Heart right ventricle (tissue), 16 donors: ENCODE measurements around the gene LSM14B. TPM values are rescaled to one million over a fixed set of nuclear protein-coding genes. Genes with fewer than 3 reads are reported as not detected.

Experiments
- ATAC-seq, 8 donors: fragments of 200-7000 bp; cut with Tn5 transposase; one replicate each; pipeline ENCODE4 v1.9.1; 2020; ENCODE audit warnings: mild to moderate bottlenecking in 8 of 8, moderate library complexity in 8 of 8, moderate number of reproducible peaks in 1 of 8
- DNase-seq, 2 donors: peaks; one replicate each; pipeline ENCODE4 v3.0.0-alpha.2; 2020
- H3K27ac ChIP-seq, 10 donors: fragments of 200-600 bp; sonication (generic) in 2 of 10; one replicate each; pipeline versions ENCODE4 v1.5.0 to v1.8.0; 2020 to 2022; ENCODE audit warnings: mild to moderate bottlenecking in 3 of 10
- H3K27me3 ChIP-seq, 7 donors: fragments of 200-600 bp; one replicate each; pipeline ENCODE4 v1.8.0; 2021 to 2022; ENCODE audit warnings: mild to moderate bottlenecking in 2 of 7
- H3K36me3 ChIP-seq, 9 donors: fragments of 200-600 bp; sonication (generic) in 1 of 9; one replicate each; pipeline versions ENCODE4 v1.5.0 to v1.8.0; 2020 to 2022; ENCODE audit warnings: mild to moderate bottlenecking in 2 of 9
- H3K4me1 ChIP-seq, 9 donors: fragments of 200-600 bp; sonication (generic) in 1 of 9; one replicate each; pipeline versions ENCODE4 v1.5.0 to v1.8.0; 2020 to 2022; ENCODE audit warnings: mild to moderate bottlenecking in 4 of 9
- H3K4me3 ChIP-seq, 10 donors: fragments of 200-600 bp; sonication (generic) in 2 of 10; one replicate each; pipeline versions ENCODE4 v1.5.0 to v1.8.0; 2020 to 2022; ENCODE audit warnings: mild to moderate bottlenecking in 7 of 10, moderate library complexity in 2 of 10
- H3K9me3 ChIP-seq, 11 donors: fragments of 200-600 bp in 10 of 11; sonication (generic) in 2 of 11; one replicate each; pipeline versions ENCODE4 v1.5.0 to v1.8.0; 2013 to 2022; ENCODE audit warnings: mild to moderate bottlenecking in 2 of 11, control low read depth in 1 of 11, moderate library complexity in 1 of 11
- CTCF ChIP-seq, 9 donors: fragments of 200-600 bp; sonication (generic) in 2 of 9; IDR thresholded peaks; one replicate each; pipeline versions ENCODE4 v1.5.0 to v1.8.0; 2021 to 2022; ENCODE audit warnings: antibody characterized with exemption in 9 of 9, mild to moderate bottlenecking in 5 of 9, moderate library complexity in 1 of 9
- WGBS, 2 donors: extraction: QIAGEN DNeasy Blood & Tissue Kit; methylation state at CpG; one replicate each; pipeline ENCODE4 v1.1.7; 2013; ENCODE audit warnings: inconsistent platforms in 1 of 2; 5-methylcytosine and 5-hydroxymethylcytosine counted together
- intact Hi-C, 10 donors: fragments of 100-400 bp; cut with DNase I; formaldehyde crosslinking; loops; one replicate each; pipeline versions ENCODE4 v1.11.1 to v1.14.2; 2022
- polyA plus RNA-seq, 2 donors: library from polyadenylated mRNA; stranded (reverse); fragments of 200-250 nt; gene quantifications; one replicate each; pipeline ENCODE4 v1.2.3, GENCODE V29; 2013
- total RNA-seq, 10 donors: library from RNA; stranded (reverse); fragmentation: NEBNext Ultra II Directional in 3 of 10; extraction: Animal tissue kit (Norgen Biotek cat#: 25700) in 3 of 10; gene quantifications; one replicate each; pipeline versions ENCODE4 v1.2.1 to v1.2.4, GENCODE V29; 2021 to 2023
- donor health status: Arrhythmogenic right ventricular cardiomyopathy.
- donor health status: ischemic (EF 13 %, LVEDD 7.1; RV severe dilation, severe dysfunction).
- donor health status: healthy with polysubstance abuse.
- donor health status: DM: no; HTN: yes; CAD: no.
- donor health status: DM: no; HTN: no; CAD: no.
- donor health status: ischemic (EF 25% LVEDD 6.9; RV normal size, moderate dysfunction).
- donor health status: ischemic (EF 25% LVEDD 5.7; RV mildly dilated, moderate dysfunction).
- donor health status: healthy.
- donor health status: DM: yes; HTN: yes; CAD: no.
- donor health status: Ischemic cardiomyopathy.
- donor health status: ischemic (EF 35%, LVEDD 5.7; RV mildly dilated, moderate dysfunction).
- donor health status: nonischemic (EF 11% LVEDD 7.7; RV severe dilation, severe dysfunction).
- donor health status: DM: yes; HTN: yes; CAD: no.
- donor health status: PGD.
- donor health status: ischemic (EF 29% LVEDD 5.4; RV normal size, mild dysfunction).
- donor health status: nonischemic (EF 23%, LVEDD 6.1; RV moderate dilation, normal function).

LSM14B gene
- total and polyA plus RNA-seq, 12 donors: 15.7 to 63.7 (median 59.6) TPM

- Histone ChIP-seq H3K9me3 (no peaks in the 10 kb centered on the region), H3K4me1 (no peaks in the 10 kb centered on the region), H3K36me3 (no peaks in the 10 kb centered on the region), H3K4me3 (no peak overlapping the region), H3K27me3 (peaks cover 0 to 17% (median 0%) of the 10 kb centered on the region in 7 donors), H3K27ac (no peak overlapping the region)
- DNase-seq: no peak
- peak in 1 of 8 donors; percentile 41 for ATAC-seq
- WGBS, 2 donors: 93% methylated on average over 17 of the region's 17 CpGs
- TF ChIP-seq CTCF (IDR thresholded peaks at IDR 0.05): no peak
- intact Hi-C loops: no loop called here
These were observed 34.6 kb upstream of the LSM14B start for GRCh38 chr20:62087632-62088031.

DNA sequence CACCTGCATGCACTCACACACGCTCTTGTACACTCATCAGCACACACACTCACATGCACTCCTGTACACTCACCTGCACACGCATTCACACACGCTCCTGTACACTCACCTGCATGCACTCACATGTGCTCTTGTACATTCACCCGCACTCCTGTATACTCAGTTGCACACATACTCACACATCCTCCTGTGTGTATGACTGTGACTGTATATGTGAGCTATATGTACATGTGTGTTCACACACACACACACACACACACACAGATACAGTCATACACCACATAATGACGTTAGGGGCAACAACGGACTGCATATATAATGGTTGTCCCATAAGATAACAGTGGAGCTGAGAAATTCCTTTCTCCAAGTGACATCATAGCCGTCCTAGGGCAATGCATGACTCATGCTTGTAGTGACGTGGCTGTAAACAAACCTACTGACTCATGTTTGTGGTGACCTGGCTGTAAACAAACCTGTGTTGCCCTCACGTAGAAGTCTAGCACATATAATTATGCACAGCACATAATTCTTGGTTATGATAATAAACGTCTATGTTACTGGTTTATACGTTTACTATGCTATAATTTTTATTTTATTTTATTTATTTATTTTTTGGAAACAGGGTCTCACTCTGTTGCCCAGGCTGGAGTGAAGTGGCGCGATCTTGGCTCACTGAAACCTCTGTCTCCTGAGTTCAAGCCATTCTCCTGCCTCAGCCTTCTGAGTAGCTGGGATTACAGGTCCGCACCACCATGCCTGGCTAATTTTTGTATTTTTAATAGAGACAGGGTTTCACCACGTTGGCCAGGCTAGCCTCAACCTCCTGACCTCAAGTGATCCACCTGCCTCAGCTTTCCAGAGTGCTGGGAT is 33.8 kb upstream of the LSM14B start:
- intact Hi-C loops: no loop called here
- H3K36me3 ChIP-seq: no peaks in the 10 kb centered on the region
- DNase-seq (no peak), ATAC-seq (peak in 2 of 8 donors; percentile 31 to 35)
- no peak overlapping the region for H3K27ac ChIP-seq
- TF ChIP-seq CTCF (IDR thresholded peaks at IDR 0.05): no peak
- no peak overlapping the region for H3K4me3 ChIP-seq
- 62 to 67% methylated on average over 15 of the region's 15 CpGs for WGBS, 2 donors
- H3K9me3 ChIP-seq: no peaks in the 10 kb centered on the region
- peaks cover 0 to 17% (median 0%) of the 10 kb centered on the region in 7 donors for H3K27me3 ChIP-seq
- no peaks in the 10 kb centered on the region for H3K4me1 ChIP-seq

- H3K27me3 ChIP-seq: peaks cover 0 to 17% (median 0%) of the 10 kb centered on the region in 7 donors
- peak in 1 of 8 donors; percentile 61 for ATAC-seq
These were observed 32.9 kb upstream of the LSM14B start for GRCh38 chr20:62089393-62089792.

More at GRCh38 chr20:62089393-62089792, 32.9 kb upstream of the LSM14B start:
- no peak for DNase-seq
- Histone ChIP-seq H3K9me3 (no peaks in the 10 kb centered on the region), H3K4me1 (no peaks in the 10 kb centered on the region), H3K36me3 (no peaks in the 10 kb centered on the region), H3K27ac (no peak overlapping the region), H3K4me3 (no peak overlapping the region)
- WGBS, 2 donors: 40% methylated on average over 3 of the region's 3 CpGs
- peak in 1 of 9 donors; percentile 22 for TF ChIP-seq CTCF (IDR thresholded peaks at IDR 0.05)
- intact Hi-C loops: no loop called here
